Measurements from ENCODE around the gene RNF11.

RNF11 gene

DNA sequence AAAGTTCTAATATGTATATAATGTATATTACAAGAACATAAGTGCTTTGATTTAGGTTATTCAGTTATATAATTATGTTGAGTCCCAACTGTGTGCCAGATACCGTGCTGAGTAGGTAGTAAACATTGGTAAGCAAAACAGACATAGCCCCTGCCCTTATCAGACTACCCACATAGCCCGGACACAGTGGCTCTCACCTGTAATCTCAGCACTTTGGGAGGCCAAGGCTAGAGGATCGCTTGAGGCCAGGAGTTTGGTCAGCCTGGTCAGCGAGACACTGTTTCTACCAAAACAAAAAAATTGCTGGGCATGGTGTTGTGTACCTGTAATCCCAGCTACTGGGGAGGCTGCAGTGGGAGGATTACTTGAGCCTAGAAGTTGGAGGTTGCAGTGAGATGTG, 30.7 kb downstream of the RNF11 start:
- no peak overlapping the region for H3K27ac ChIP-seq
- TF ChIP-seq, protein P1, sequence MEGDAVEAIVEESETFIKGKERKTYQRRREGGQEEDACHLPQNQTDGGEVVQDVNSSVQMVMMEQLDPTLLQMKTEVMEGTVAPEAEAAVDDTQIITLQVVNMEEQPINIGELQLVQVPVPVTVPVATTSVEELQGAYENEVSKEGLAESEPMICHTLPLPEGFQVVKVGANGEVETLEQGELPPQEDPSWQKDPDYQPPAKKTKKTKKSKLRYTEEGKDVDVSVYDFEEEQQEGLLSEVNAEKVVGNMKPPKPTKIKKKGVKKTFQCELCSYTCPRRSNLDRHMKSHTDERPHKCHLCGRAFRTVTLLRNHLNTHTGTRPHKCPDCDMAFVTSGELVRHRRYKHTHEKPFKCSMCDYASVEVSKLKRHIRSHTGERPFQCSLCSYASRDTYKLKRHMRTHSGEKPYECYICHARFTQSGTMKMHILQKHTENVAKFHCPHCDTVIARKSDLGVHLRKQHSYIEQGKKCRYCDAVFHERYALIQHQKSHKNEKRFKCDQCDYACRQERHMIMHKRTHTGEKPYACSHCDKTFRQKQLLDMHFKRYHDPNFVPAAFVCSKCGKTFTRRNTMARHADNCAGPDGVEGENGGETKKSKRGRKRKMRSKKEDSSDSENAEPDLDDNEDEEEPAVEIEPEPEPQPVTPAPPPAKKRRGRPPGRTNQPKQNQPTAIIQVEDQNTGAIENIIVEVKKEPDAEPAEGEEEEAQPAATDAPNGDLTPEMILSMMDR (conservative IDR thresholded peaks at IDR 0.05), result no peak

DNA sequence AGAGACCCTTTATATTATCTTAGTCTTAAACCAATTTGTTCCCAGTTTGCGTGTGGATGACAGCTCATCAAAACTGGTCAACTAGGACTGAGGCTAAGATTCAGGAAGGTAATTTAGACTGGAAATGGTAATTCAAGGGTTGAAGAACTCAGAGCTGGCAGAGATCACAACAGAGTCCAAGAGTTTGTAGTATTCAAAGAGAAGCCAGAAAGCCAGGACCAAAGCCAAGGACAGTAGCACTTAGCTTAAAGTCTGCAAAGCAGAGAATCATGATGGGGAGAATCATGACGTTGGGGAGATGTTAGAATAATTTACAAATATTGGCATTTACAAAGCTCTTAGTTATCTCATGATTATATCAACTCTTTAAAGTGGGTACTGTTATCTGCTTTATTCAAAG, 32.6 kb downstream of the RNF11 start:
- no peak overlapping the region for H3K27ac ChIP-seq
- TF ChIP-seq, protein P1 (conservative IDR thresholded peaks at IDR 0.05), result no peak

DNA sequence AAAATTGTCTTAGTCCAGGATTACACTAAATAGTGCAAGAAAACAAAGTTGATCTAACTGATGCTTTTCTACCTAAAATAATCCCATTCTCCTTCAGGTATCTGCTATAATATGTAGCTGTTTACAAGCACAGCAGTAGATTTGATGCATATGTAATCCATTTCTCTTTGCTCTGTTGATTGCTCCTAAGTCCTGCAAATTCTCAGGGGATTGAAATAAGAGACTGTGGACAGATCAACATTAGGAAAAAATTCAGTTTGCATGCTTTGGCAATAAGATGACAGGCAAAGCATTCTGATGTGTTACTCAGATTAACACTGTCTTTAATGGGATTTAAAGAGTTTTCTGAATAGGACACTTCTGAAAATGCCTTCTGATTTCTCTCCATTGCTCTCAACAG, 34.7 kb downstream of the RNF11 start:
- H3K27ac ChIP-seq, result no peak overlapping the region
- TF ChIP-seq, protein P1 (conservative IDR thresholded peaks at IDR 0.05), result no peak

DNA sequence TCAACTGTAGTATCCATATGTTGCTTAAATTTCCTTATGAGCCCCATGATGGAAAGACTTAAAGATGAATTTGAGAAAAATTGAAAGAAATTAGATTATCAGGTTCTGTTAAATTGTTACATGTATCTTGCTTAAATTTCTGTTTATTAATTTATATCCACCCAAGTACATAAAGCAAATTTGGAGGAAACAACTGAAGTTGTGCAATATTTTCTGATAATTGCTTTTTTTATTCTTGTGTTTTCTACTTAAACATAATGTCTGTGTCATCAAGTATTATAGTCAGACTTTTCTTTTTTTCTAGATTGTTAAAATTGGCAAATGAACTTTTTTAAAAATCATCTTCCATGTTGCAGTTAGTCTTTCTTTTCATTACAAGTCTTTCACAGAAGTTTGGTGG, 36.8 kb downstream of the RNF11 start:
- TF ChIP-seq, protein P1 (conservative IDR thresholded peaks at IDR 0.05), result no peak
- no peak overlapping the region for H3K27ac ChIP-seq

DNA sequence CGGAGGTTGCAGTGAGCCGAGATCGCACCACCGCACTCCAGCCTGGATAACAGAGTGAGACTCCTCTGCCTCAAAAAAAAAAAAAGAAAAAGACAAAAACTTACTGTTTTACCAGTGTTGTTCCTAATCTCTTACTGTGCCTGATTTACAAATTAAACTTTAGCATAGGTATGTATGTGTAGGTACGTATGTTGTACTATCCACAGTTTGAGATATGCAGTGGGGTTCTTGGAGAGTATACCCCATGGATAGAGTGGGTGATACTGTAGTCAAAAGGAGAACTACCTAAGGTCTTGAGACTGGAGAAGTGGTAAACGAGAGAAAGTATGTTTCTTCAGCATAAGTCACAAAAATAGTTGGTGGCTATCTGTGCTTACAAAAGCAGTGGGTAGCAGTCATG, 38.6 kb downstream of the RNF11 start:
- no peak overlapping the region for H3K27ac ChIP-seq
- TF ChIP-seq, protein P1 (conservative IDR thresholded peaks at IDR 0.05), result no peak

DNA sequence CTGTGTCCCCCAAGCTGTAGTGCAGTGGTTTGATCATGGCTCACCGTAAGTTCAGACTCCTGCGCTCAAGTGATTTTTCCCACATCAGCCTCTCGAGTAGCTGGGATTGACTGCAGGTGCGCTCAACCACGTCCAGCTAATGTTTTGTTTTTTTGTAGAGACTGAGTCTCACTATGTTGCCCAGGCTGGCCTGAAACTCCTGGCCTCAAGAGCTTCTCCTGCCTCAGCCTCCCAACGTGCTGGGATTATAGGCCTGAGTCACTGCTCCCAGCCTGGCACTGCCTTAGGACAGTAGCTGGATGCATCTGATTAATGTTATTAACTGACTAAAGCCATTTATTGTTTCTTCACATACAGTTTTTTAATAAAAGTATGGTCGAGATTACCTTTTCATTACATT, 40.2 kb downstream of the RNF11 start:
- TF ChIP-seq, protein P1 (conservative IDR thresholded peaks at IDR 0.05), result no peak
- H3K27ac ChIP-seq, result peak overlapping the region; percentile 27; the same call in 1 of the 2 replicates

DNA sequence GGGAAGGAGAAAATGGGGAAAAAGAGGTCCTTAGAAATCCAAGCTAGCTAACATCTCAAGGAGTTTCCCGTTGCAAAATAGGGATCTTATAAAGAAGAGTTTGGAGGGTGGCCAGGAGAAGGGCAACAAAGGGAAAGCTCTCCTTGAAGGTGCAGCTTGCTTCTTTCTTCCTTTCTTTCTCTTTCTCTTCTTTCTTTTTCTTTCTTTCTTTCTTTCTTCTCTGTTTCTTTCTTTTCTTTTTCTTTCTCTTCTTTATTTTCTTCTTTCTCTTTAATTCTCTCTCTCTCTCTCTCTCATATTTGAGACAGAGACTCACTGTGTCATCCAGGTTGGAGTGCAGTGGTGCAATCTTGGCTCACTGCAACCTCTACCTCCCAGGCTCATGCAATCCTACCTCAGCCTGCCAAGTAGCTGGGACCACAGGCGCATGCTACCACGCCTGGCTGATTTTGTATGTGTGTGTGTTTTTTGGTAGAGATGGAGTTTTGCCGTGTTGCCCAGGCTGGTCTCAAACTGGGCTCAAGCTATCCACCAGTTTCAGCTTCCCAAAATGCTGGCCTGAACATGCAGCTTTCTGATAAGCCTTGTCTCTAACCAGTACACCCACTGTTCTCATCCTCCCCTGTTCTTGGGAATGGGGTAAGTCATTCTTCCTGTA, 44.4 kb downstream of the RNF11 start:
- H3K27ac ChIP-seq, result no peak overlapping the region
- TF ChIP-seq, protein P1 (conservative IDR thresholded peaks at IDR 0.05), result no peak
